CD4-positive, alpha-beta T cell (primary cell): ENCODE results near the gene MGAT5. TPM values are rescaled to one million over a fixed set of nuclear protein-coding genes. Genes with fewer than 3 reads are reported as not detected.

ENCODE experiments used
- ATAC-seq: fragments of 200-7000 bp; cut with Tn5 transposase; one replicate; pipeline ENCODE4 v1.10.0; 2022; ENCODE audit warnings: mild to moderate bottlenecking; ENCODE audit not compliant: poor library complexity
- CTCF ChIA-PET: fragments of 350-600 bp; sonication (Branson Sonifier 250); formaldehyde crosslinking; loops from one replicate; lab custom pipeline; 2021; ENCODE audit warnings: antibody characterized with exemption, inconsistent platforms; lab: Charles Lee
- POLR2A ChIA-PET: fragments of 350-600 bp; sonication (Branson Sonifier 250); formaldehyde crosslinking; loops from one replicate; lab custom pipeline; 2021; ENCODE audit warnings: antibody characterized with exemption, inconsistent platforms; lab: Charles Lee
- DNase-seq, 14 experiments: peaks; one replicate each; pipeline ENCODE4 v3.0.0-alpha.2; 2013 to 2020; ENCODE audit warnings: mixed read lengths in 2 of 14
- H3K27ac ChIP-seq, 2 donors: one replicate each; pipeline versions ENCODE4 v1.5.1 to v1.7.0; 2013; ENCODE audit warnings: low read length in 2 of 2, low read depth in 1 of 2, mild to moderate bottlenecking in 1 of 2
- H3K27me3 ChIP-seq, 2 experiments: 1 replicate in 1 of 2; 2 replicates in 1 of 2; pipeline versions ENCODE4 v1.6.1 to v1.7.0; 2013; ENCODE audit warnings: low read length in 2 of 2, control low read depth in 1 of 2, mild to moderate bottlenecking in 1 of 2, moderate library complexity in 1 of 2; ENCODE audit not compliant: insufficient read depth in 2 of 2, control insufficient read depth in 1 of 2
- H3K36me3 ChIP-seq: one replicate; pipeline ENCODE4 v1.6.1; 2013; ENCODE audit warnings: low read length, control low read depth; ENCODE audit not compliant: insufficient read depth
- H3K4me1 ChIP-seq: one replicate; pipeline ENCODE4 v1.6.1; 2013; ENCODE audit warnings: low read length, control low read depth; ENCODE audit not compliant: insufficient read depth
- H3K4me3 ChIP-seq: one replicate; pipeline ENCODE4 v1.5.1; 2013; ENCODE audit warnings: mild to moderate bottlenecking, low read length, moderate library complexity
- H3K9me3 ChIP-seq, 2 experiments: 1 replicate in 1 of 2; 2 replicates in 1 of 2; pipeline versions ENCODE4 v1.6.1 to v1.7.0; 2013; ENCODE audit warnings: low read length in 2 of 2, mild to moderate bottlenecking in 2 of 2, control low read depth in 1 of 2, moderate library complexity in 1 of 2; ENCODE audit not compliant: control insufficient read depth in 1 of 2, insufficient read depth in 1 of 2
- H3K27ac Mint-ChIP-seq: one replicate; pipeline ENCODE4 v1.8.0; 2020; ENCODE audit warnings: mixed read lengths
- H3K27me3 Mint-ChIP-seq: one replicate; pipeline ENCODE4 v1.8.0; 2021; ENCODE audit warnings: mixed read lengths
- H3K36me3 Mint-ChIP-seq: one replicate; pipeline ENCODE4 v1.8.0; 2021; ENCODE audit warnings: low read depth, mixed read lengths
- H3K4me1 Mint-ChIP-seq: one replicate; pipeline ENCODE4 v1.8.0; 2021; ENCODE audit warnings: low read depth, mixed read lengths
- H3K4me3 Mint-ChIP-seq: one replicate; pipeline ENCODE4 v1.8.0; 2020; ENCODE audit warnings: mild to moderate bottlenecking, mixed read lengths
- H3K9me3 Mint-ChIP-seq: one replicate; pipeline ENCODE4 v1.8.0; 2020; ENCODE audit warnings: mixed read lengths
- intact Hi-C, 2 experiments: fragments of 100-400 bp; cut with DNase I in 1 of 2; cut with micrococcal nuclease in 1 of 2; formaldehyde crosslinking; loops; one replicate each; pipeline versions ENCODE4 v1.15.1 to v1.9.0; 2023 to 2025; cut with DNase I, micrococcal nuclease
- total RNA-seq, 174 experiments: library from RNA in 2 of 174; stranded (reverse) in 2 of 174; gene quantifications; one replicate each; pipeline ENCODE4 v1.2.3 and lab custom pipeline; 2021 to 2026
- TF ChIP-seq, protein P1 (sequence below): fragments of 200-600 bp; IDR thresholded peaks from one replicate; pipeline ENCODE4 v1.8.0; 2022; ENCODE audit warnings: antibody characterized with exemption, mild to moderate bottlenecking

Gene MGAT5
- total RNA-seq, 2 experiments from 2014 or later: 77.5 to 77.8 TPM

DNA sequence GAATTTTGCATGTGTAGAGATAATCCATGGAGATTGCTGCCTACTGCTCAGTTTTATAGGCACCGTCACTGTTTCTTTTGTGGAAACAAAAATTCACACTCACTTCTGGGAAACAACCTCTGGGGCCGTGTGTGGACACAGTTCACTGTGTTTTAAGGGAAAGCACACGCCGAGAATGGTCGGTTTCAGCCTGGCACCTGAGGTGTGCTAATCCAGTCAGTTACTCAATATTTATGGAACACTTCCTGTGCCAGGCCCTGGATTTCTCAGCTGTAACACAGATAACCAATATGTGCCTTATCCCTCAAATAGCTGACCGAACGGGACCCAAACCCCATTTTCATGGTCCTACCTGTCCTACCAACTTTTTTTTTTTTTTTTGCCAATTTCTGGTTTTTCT is 179.6 kb downstream of the MGAT5 start:
- peaks cover 85% of the 10 kb centered on the region for H3K36me3 ChIP-seq
- CTCF ChIA-PET: no interaction called here
- no peak for ATAC-seq

GRCh38 chr2:134433979-134434378 is 180.1 kb downstream of the MGAT5 start:
- intact Hi-C loops: no loop called here
- ATAC-seq: no peak
- Histone ChIP-seq H3K27ac (no peak overlapping the region), H3K9me3 (no peaks in the 10 kb centered on the region), H3K4me3 (no peak overlapping the region), H3K4me1 (no peaks in the 10 kb centered on the region), H3K36me3 (peaks cover 80% of the 10 kb centered on the region), H3K27me3 (no peaks in the 10 kb centered on the region)
- H3K27ac Mint-ChIP-seq: no peak overlapping the region
- ChIA-PET CTCF (no interaction called here), POLR2A (no interaction called here)
- H3K9me3 Mint-ChIP-seq: no peaks in the 10 kb centered on the region
- no peak for DNase-seq
- H3K4me3 Mint-ChIP-seq: no peak overlapping the region
- TF ChIP-seq, protein P1, sequence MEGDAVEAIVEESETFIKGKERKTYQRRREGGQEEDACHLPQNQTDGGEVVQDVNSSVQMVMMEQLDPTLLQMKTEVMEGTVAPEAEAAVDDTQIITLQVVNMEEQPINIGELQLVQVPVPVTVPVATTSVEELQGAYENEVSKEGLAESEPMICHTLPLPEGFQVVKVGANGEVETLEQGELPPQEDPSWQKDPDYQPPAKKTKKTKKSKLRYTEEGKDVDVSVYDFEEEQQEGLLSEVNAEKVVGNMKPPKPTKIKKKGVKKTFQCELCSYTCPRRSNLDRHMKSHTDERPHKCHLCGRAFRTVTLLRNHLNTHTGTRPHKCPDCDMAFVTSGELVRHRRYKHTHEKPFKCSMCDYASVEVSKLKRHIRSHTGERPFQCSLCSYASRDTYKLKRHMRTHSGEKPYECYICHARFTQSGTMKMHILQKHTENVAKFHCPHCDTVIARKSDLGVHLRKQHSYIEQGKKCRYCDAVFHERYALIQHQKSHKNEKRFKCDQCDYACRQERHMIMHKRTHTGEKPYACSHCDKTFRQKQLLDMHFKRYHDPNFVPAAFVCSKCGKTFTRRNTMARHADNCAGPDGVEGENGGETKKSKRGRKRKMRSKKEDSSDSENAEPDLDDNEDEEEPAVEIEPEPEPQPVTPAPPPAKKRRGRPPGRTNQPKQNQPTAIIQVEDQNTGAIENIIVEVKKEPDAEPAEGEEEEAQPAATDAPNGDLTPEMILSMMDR: no peak
- H3K4me1 Mint-ChIP-seq: no peaks in the 10 kb centered on the region
- H3K27me3 Mint-ChIP-seq: no peaks in the 10 kb centered on the region
- peaks cover 95% of the 10 kb centered on the region for H3K36me3 Mint-ChIP-seq

More for the DNA sequence above, 179.6 kb downstream of the MGAT5 start:
- Mint-ChIP-seq H3K9me3 (no peaks in the 10 kb centered on the region), H3K4me1 (no peaks in the 10 kb centered on the region), H3K4me3 (no peak overlapping the region), H3K27ac (no peak overlapping the region), H3K36me3 (peaks cover 95% of the 10 kb centered on the region), H3K27me3 (no peaks in the 10 kb centered on the region)
- DNase-seq: no peak
- POLR2A ChIA-PET: no interaction called here
- no peaks in the 10 kb centered on the region for H3K27me3 ChIP-seq
- no peaks in the 10 kb centered on the region for H3K9me3 ChIP-seq
- intact Hi-C loops: no loop called here
- TF ChIP-seq, protein P1: no peak
- H3K27ac ChIP-seq: no peak overlapping the region
- no peaks in the 10 kb centered on the region for H3K4me1 ChIP-seq
- H3K4me3 ChIP-seq: no peak overlapping the region

GRCh38 chr2:134435505-134435904 is 181.6 kb downstream of the MGAT5 start:
- H3K4me3 ChIP-seq: no peak overlapping the region
- CTCF ChIA-PET: no interaction called here
- peaks cover 94% of the 10 kb centered on the region for H3K36me3 Mint-ChIP-seq
- H3K4me1 ChIP-seq: no peaks in the 10 kb centered on the region
- H3K27me3 Mint-ChIP-seq: no peaks in the 10 kb centered on the region
- no peaks in the 10 kb centered on the region for H3K9me3 Mint-ChIP-seq
- no peak for ATAC-seq
- no peak overlapping the region for H3K27ac Mint-ChIP-seq
- peaks cover 65% of the 10 kb centered on the region for H3K36me3 ChIP-seq
- H3K27me3 ChIP-seq: no peaks in the 10 kb centered on the region
- H3K27ac ChIP-seq: no peak overlapping the region
- H3K9me3 ChIP-seq: no peaks in the 10 kb centered on the region
- H3K4me1 Mint-ChIP-seq: no peaks in the 10 kb centered on the region
- intact Hi-C loops: no loop called here
- no peak for DNase-seq
- POLR2A ChIA-PET: no interaction called here
- TF ChIP-seq, protein P1: no peak
- no peak overlapping the region for H3K4me3 Mint-ChIP-seq
